Stimulated activated CD8-positive, alpha-beta memory T cell treated with anti-CD3 and anti-CD28 coated beads, Interleukin-12 subunit alpha, Interleukin-12 subunit beta, amount 100 ng/mL, for 1 hour (primary cell): ENCODE data around the gene CYYR1.
"Not testable (repeated sequence)": the region's sequence is repeated elsewhere in the genome, so short reads cannot be mapped to it uniquely, and the experiment has no call there.

ENCODE experiments used
- DNase-seq: peaks from one replicate; pipeline ENCODE4 v3.0.0-alpha.2; 2020; ENCODE audit warnings: low read depth

CYYR1 gene

GRCh38 chr21:26489781-26490180 lies 83.3 kb downstream of the CYYR1 start:
- DNase-seq, result no peak

GRCh38 chr21:26487981-26488480 lies 85.1 kb downstream of the CYYR1 start:
- DNase-seq, result no peak

DNA sequence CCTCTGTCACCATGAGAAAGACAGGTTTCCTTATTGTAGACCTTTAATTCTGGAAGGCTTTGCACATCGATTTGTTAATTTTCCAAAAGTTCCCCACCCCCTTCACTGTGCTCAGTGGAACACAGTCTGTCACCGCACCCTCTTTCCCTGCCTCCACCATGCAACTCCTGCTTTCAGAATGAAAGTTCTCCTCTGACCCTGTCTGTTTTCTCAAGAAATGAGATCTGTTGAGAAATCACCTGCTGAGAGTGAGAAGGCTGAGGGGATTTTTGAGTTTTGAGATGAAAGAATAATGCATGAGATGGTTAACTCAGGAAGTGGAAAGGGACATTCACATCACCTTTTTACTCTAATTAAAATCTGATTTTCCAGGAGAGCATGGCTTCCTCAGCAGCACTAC lies 99.6 kb downstream of the CYYR1 start:
- DNase-seq, result no peak

GRCh38 chr21:26471099-26471471 lies 102.0 kb downstream of the CYYR1 start:
- DNase-seq, result no peak

DNA sequence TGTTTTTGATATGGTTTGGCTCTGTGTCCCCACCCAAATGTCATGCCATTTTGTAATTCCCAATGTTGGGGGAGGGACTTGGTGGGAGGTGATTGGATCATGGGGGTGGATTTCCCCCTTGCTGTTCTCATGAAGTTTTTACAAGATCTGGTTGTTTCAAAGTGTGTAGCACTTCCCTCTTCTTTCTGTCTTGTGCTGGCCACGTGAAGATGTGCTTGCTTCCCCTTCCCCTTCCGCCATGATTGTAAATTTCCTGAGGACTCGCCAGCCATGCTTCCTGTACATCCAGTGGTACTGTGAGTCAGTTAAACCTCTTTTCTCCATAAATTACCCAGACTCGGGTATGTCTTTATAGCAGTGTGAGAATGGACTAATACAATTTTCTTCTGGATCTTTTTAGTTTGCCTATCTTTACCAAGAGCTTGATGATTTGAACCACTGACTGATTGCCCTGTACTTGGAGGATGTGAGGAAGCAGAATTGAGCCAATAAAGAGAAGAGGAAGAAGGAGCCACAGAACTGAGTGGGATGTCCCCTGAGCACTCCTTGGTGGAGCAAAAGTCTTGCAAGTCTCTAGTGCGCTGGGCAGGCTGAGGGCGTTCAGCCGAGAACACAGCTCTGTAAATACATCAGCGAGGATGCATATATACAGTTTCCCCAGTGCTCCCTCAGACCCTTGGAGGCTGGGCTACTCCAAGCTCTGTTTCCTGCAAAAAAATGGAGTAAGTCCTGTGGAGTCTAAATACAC lies 102.6 kb downstream of the CYYR1 start:
- no peak for DNase-seq

DNA sequence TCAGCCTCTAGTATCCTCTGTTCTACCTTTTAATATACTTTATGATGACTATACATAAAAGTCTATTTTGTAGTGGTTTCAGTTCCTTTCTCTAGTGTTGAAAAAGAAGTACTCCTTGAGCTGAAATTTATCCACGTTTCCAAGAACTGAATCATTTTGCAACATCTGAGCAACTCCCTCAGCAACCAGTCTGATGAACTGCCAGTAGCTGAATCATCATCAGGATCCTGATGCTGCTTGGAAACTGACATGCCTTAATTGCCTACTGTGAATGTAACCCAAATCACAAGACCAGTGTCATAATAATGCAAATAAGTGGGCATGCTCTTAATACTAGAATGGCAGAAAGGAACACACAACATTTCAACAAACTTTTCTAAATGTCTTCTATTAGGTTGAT lies 103.3 kb downstream of the CYYR1 start:
- DNase-seq, result no peak

DNA sequence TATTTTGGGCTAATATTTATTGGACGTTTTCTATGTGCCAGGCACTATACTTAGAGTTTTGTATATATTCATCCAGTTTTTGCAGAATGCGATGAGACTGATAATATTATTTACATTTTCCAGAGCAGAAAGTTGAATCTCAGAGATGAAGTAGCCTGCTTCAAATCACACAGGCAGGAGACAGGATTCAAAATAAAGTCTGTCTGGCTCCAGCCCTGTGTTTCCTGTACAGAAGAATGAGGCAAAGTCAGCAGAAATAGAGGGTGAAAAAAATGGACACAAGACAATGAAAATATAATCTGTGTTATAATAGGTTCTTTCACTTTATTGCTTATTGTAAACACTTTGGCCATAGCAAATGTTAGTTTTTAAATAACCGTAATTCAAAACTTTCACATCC lies 107.2 kb downstream of the CYYR1 start:
- DNase-seq, result no peak

DNA sequence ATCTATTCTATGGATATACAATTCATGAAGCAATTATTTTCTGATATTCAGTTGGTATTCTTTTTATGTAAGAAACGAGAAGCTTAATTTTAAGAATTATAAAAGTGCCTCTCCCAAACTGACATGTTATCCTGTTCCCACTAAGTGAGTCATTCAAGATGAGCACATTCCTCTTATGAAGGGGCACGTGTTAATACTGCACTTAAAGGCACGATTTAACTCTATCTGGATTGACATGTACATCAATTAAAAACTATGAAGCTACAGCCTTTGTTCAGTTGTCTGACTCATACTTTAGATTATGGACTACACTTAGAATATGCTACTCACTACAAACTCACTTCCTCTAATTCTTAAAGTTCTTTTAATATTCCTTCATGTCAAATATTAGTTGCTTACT lies 111.6 kb downstream of the CYYR1 start:
- no peak for DNase-seq

- no peak for DNase-seq
Observed at GRCh38 chr21:26460621-26461020, 112.5 kb downstream of the CYYR1 start.

DNA sequence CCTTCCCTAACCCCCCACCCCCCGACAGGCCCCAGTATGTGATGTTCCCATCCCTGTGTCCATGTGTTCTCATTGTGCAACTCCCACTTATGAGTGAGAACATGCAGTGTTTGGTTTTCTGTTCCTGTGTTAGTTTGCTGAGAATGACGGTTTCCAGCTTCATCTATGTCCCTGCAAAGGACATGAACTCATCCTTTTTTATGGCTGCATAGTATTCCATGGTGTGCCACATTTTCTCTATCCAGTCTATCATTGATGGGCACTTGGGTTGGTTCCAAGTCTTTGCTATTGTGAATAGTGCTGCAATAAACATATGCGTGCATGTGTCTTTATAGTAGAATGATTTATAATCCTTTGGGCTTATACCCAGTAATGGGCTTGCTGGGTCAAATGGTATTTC lies 114.2 kb downstream of the CYYR1 start:
- not testable (repeated sequence) for DNase-seq

- no peak for DNase-seq
Observed at GRCh38 chr21:26457817-26458216, 115.3 kb downstream of the CYYR1 start.

GRCh38 chr21:26453267-26453666 lies 119.8 kb downstream of the CYYR1 start:
- no peak for DNase-seq

DNA sequence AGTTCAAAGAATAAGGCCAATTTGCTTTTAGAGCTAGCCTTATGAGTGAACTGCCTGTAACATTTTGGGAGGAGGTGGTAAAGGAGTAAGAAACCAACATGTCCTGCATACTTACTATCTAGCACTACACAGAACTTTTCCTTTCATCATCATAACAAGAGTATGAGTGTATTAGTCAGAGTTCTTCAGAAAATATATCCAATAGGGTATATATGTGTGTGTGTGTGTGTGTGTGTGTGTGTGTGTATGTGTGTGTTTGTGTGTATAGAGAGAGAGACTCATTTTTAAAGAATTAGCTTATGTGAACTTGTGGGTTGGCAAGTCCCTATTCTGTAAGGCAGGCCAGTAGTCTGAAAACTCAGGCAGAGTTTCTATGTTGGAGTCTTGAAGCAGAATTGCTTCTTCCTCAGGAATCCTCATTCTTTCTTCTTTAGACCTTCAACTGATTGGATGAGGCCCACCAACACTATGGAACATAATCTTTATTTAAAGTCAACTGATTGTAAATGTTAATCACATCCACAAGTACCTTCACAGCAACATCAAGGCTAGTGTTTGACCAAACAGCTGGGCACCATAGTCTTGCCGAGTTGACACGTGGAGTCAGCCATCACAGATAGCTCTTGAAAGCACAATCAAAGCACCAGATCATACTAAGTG lies 121.9 kb downstream of the CYYR1 start:
- DNase-seq, result no peak

- no peak for DNase-seq
Observed at GRCh38 chr21:26449161-26449560, 123.9 kb downstream of the CYYR1 start.

GRCh38 chr21:26448751-26449150 lies 124.3 kb downstream of the CYYR1 start:
- no peak for DNase-seq

DNA sequence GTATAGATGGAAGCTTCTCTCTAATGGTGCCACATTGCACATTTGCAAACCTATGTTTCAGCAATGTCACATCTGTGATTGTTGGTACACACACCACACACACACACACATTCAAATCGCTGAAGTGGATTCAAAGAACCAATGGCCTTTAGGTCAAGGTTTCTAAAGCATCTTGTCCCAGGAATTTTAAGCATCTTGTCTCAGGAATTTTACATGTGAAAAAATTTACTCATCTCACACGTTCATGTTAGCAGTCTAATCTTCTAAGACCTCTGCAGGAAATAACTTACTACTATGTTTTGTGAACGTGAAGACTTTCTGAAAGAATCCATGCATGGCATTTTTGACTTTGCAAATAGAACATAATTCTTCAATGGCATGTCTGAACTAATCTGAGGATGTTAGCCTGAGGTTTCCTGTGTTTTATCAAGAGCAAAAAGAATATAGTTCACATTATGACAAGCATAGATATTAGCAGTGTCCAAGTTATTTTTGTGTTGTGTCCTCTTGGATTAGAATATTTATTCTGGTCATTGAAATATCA lies 125.1 kb downstream of the CYYR1 start:
- no peak for DNase-seq

GRCh38 chr21:26445440-26445839 lies 127.6 kb downstream of the CYYR1 start:
- DNase-seq, result no peak

DNA sequence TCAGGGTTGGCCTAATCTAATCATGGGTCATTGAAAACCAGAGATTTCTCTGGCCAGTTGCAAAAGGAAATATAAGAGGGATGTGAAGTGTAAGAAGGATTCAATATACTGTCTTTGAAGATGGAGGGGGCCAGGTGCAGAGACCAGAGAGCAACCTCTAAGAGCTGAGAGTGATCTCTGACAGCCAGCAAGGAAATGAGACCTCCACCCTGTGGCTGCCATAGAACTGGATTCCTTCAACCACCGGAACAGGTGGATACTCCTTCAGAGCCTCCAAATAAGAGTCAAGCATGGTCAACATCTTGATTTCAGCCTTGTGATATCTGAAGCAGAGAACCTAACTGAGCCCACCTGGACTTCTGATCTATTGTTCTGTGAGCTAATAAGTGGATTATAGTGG lies 128.4 kb downstream of the CYYR1 start:
- DNase-seq, result no peak

- DNase-seq, result no peak
Observed at GRCh38 chr21:26443867-26444266, 129.2 kb downstream of the CYYR1 start.

DNA sequence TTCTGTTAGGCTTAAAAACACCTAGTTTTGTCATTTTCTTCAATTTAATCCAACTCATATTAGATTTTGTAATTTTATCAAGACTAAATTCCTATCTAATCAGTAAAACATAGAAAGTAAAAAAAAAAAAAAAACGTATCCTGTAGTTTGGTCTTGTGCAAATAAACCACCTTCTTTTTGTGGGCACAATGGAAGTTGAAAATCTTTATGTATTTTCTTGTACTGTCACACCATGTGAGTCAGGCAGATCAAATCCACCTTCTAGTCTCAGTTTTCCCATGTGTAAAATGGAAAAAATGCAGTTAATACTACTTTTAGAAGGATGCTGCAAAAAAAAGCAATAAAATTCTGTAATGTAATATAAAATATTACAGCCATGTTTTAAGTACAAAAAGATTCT lies 129.8 kb downstream of the CYYR1 start:
- no peak for DNase-seq

- no peak for DNase-seq
Observed at GRCh38 chr21:26441149-26441548, 131.9 kb downstream of the CYYR1 start.

DNA sequence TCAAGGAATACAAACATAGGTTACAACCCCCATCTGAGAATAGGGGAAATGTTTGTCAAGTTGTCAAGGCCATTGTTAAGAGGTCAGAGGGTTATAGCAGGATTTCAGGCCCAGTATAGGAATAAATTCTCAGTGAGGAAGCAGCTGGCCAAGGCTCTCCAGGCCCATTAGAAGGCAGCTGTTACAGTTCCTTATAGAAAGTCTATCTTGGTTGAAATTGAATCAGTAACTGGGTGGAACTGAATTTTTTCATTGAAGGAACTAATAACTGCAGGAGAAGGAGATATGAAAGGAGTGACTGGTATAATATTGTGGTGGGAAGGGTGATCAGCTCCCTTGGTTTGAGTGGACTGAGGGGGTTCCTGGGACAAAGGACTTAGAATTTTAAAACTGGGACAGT lies 134.1 kb downstream of the CYYR1 start:
- no peak for DNase-seq

DNA sequence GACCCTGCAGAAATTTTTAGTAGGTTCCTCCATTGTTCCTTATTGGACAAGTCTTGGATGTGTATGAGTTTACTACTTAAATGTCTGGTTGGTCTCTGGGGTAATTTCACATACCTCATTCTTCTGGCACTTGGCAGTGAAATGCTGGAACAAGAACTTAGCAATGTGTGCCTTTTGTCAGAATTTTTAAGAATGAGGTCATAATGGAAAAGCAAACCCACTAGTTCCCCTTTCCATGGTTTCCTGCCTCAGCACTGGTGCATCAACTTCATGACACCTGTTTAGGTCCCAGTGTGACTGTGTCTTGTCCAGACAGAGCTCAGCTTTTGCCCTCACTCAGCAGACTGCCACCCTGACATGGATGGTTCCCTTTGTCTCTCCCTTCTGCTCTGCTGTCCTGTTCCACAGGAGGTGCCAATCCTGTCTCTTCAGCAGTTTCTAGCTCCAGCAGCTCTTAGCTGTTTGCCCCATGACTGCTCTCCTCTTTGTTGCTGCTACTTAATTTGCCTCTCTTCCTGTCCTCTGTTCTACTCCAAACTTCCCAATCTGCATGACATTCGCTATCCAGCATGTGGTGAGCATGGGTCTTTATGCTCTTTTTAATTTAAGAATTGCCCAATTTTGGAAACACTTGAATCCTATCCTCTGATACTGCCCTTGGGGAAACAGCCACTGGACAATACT lies 135.6 kb downstream of the CYYR1 start:
- no peak for DNase-seq
